Measurements from ENCODE around the gene SLC18A2.
A peak's percentile ranks its signal among the peaks of the same experiment; 100 is the strongest.
"Not testable (repeated sequence)": the region's sequence is repeated elsewhere in the genome, so short reads cannot be mapped to it uniquely, and the experiment has no call there.

Gene SLC18A2

DNA sequence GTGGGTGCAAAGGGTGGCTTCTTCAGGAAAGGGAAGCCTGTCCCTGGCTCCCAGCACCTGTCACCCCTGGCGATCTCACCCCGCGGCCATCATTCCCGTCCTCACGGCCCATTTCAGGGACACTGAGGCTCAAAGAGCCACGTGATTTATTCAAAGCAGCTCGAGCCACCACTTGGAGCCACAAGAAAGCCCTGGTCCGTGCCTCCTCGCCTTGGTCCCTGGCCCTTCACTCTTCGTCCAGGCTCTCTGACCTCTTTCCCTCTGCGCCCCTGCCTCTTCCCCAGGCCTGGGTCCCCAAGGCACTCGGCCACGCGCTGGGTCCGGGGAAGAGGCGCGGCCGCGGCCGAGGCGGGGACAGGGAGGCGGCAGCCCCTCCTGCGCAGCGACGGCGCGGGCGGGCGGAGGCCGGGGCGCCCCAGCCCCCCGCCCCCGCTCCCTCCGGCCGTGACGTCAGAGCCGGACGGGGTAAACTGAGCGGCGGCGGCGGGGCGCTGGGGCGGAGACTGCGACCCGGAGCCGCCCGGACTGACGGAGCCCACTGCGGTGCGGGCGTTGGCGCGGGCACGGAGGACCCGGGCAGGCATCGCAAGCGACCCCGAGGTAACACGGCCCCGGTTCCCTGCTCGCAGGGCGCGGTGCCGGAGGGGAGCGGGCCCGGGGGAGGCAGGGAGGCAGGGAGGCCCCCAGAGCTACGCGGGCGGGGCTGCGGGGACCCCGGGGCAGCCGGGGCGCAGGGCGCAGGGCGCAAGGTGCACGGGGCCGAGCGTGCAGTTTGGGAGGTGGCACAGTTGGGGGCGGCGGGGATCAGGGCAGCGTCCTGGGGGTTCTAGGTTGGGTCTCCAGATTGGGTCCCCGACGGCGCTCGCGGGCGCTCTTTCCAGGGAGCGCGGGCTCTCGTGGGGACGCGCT is at the start of gene SLC18A2:
Gene SLC18A2 (plus strand): TSS at position 494 of the 909 bp plus-strand sequence. CDS start 580 bp downstream, outside the sequence.
- DNase-seq (ENCODE audit: low spot score), result no peak

GRCh38 chr10:117197189-117197588 is 43.7 kb upstream of the SLC18A2 start, which contains the start of gene KCNK18:
Gene KCNK18, plus strand, starts transcription at chr10:117197489. Its CDS starts 0 bp downstream, at chr10:117197489.
- no peak for DNase-seq (ENCODE audit: low spot score)

DNA sequence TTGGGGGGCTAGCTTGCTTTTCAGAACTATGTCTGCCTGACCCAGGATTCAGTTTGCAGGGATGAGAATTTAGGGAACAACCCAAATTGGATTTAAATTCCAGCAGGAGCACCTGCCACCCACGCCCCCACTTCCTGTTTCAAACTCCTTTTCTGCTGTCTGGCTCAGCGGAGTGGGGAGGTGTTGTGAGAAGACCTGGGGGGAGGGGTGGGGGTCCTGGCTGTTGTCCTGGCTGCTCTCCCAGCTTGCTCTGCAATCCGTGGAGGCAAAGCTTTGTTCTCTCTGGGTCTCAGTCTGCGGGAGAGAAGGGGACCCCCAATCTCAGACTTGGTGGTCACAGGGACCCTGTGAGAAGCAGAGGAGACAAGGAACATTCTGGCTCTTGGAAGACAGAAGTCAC is 42.8 kb upstream of the SLC18A2 start:
- DNase-seq (ENCODE audit: low spot score), result no peak

- no peak for DNase-seq (ENCODE audit: low spot score)
Measured at GRCh38 chr10:117201826-117202225, 39.1 kb upstream of the SLC18A2 start.

DNA sequence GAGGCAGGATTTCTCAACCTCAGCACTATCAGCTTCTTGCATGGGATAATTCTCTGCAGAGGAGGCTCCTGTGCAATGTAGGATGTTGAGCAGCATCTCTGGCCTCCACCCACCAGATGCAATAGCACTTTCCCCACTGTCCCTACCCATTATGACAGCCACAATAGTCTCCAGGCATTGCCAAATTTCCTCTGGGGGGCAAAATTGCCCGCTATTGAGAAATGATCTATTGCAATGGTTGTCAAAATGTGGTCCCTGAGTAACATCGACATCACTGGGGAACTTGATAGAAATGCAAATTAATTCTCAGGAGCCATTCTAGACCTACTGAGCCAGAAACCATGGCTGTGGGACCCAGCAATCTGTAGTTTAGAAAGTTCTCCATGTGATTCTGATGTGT is 36.6 kb upstream of the SLC18A2 start:
- no peak for DNase-seq (ENCODE audit: low spot score)

DNA sequence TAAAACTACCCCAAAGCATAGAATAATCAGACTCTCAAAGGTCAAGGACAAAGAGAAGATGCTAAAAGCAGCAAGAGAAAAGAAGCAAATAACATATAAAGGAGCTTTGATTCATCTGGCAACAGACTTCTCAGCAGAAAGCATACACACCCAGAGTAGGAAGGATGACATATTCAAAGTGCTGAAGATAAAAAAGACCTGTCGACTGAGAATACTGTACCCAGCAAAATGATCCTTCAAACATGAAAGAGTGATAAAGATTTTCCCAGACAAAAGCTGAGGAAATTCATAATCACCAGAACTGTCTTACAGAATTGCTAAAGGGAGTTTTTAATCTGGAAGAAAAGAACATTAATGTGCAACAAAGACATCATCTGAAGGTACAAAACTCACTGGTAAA is 28.7 kb upstream of the SLC18A2 start:
- no peak for DNase-seq (ENCODE audit: low spot score)

GRCh38 chr10:117214401-117214800 is 26.5 kb upstream of the SLC18A2 start:
- peak; percentile 19 for DNase-seq (ENCODE audit: low spot score)

DNA sequence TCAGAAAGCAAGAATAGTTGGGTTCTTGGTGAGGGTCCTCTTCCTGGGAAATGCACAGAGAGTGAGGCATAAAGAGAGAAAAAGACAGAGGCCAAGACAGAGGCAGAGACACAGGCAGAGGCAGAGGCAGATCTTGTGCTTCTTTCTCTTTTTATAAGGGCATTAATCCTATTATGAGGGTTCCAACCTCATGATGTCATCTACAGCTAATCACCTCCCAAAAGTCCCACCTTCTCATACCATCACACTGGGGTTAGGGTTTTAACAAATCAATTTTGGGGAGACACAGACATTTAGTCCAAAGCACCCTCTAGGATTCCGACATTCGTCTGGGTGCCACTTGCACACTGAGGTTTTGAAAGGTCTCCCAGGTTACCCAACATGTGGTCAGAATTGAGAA is 25.8 kb upstream of the SLC18A2 start:
- DNase-seq (ENCODE audit: low spot score), result no peak

DNA sequence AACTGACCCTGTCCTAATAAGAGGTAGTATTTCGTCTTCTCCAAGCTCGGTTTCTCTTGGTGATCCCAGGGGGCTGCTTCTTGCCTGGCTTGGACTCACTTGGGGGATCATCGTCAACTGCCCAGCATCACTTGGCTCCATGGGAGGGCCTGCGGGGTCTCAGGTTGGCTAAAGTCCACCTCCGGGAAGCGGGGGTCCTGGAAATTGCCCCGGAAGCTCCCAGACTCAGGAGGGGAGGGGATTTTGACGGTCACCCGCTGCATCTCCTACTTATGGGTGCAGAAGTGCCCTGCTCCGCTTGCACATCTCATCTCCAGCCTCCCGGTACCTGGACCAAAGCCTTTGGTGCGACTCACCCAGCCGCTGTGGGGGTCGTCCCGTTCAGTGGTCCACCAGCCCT is 24.9 kb upstream of the SLC18A2 start:
- DNase-seq (ENCODE audit: low spot score), result no peak

DNA sequence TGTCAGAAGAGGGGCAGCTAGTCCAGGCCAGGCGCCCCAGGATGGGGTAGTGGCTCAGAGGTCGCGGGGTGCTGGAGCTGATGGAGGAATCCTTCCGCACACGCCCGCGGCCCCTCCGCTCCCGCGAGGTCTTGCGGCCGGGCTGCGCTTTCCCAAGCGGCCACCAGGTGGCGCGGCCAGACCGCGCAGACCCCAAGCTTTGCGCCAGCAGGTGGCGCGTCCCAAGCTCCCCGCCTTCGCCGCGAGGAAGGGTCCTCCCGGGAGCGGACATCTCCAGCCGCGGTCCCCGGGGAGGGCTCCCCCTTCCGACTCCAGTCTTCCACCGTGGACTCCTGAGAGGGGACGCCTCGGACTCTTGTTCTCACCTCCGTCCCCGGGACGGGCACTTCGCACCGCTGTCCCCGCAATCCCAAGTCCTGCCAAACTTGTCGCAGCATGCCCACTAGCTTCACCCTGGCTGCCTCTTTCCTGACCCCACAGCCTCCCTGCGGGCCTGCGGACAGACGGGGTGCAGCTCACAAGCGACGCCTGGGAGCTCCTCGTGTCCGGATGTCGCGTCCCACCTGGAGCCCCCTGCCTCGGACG is 24.2 kb upstream of the SLC18A2 start:
- DNase-seq (ENCODE audit: low spot score), result peak; percentile 63

DNA sequence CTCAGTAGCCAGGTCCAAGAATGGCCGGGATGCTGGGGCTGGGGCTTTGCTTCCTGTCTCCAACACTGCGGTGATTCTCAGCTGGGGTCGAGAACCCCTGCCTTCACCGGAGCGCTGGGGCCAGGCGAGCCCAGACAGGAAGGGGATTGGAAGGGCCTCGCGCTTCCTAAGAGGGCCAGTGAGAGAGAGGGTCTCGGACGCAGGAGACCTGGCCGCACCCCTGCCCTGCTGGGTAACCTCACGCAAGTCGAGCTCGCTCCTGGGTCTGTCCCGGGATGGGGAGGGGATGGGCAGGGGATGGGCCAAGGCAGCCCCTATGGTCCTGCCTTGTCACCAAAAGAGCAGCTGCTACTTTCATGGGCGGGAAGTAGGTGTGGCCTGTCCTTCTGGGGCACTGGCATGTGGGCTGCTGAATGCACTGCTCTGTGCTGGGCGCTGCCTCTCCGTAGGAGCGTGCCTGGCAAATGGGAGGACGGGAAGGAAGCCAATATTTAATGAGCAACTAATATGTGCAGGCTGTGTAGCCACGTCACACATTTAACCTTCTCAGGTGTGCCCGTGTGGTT is 23.6 kb upstream of the SLC18A2 start:
- no peak for DNase-seq (ENCODE audit: low spot score)

- DNase-seq (ENCODE audit: low spot score), result no peak
Measured at GRCh38 chr10:117218654-117219053, 22.3 kb upstream of the SLC18A2 start.

- DNase-seq (ENCODE audit: low spot score), result no peak
Measured at GRCh38 chr10:117221156-117221711, 19.7 kb upstream of the SLC18A2 start.

- no peak for DNase-seq (ENCODE audit: low spot score)
Measured at GRCh38 chr10:117222552-117222951, 18.4 kb upstream of the SLC18A2 start.

DNA sequence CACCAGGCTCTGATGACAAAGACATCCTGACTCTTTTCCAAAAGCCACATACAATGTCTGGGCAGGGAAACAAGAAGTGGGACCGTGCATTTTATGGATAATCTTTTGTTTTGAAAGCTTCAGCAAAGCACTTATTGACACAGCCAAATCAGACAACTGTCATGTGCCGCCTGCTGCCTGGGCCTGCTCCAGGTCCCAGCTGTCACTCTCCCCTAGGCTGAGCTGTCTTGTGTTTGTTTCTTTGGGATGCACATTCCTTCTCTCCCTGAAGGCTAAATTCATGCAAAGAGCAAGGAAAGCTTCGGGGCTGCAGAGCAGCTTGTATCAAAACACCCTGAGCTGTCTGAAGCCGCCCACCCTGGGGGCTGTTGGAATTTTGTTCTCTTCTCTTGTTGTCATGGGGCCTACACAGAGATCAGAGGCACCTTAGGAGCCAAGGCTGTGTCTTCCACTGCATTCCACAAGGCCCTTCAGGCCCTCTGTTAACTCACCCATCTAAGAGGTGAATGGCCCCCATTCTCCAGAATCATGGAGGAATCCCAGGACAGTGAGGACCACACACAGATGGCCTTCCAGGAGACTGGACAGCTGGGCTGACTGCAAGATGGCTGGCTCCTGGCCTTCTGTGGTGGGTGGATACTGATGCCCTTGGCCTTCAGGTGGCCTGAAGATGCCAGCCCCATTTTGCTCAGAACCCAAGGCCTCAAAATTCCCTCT is 17.8 kb upstream of the SLC18A2 start:
- no peak for DNase-seq (ENCODE audit: low spot score)

GRCh38 chr10:117223693-117224430 is 17.1 kb upstream of the SLC18A2 start:
- DNase-seq (ENCODE audit: low spot score), result no peak

DNA sequence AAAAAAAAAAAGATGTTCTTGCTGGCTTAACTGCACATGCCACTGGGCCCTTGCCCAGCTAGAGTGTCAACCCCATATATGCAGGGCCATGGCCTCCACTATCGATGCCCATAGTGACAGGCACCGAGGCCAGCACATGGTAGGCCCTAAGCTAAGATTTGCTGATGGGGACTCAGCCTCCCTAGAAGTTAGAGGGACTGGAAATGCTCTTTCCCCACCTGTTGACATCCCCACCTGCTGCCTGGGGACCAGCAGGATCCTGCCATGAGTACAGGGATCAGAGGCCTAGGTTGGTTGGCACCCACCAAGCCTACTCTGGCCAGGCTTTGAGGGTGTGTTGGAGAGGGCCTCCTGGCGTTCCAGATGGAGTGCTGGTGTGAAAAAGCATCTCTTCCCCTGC is 16.0 kb upstream of the SLC18A2 start:
- no peak for DNase-seq (ENCODE audit: low spot score)

DNA sequence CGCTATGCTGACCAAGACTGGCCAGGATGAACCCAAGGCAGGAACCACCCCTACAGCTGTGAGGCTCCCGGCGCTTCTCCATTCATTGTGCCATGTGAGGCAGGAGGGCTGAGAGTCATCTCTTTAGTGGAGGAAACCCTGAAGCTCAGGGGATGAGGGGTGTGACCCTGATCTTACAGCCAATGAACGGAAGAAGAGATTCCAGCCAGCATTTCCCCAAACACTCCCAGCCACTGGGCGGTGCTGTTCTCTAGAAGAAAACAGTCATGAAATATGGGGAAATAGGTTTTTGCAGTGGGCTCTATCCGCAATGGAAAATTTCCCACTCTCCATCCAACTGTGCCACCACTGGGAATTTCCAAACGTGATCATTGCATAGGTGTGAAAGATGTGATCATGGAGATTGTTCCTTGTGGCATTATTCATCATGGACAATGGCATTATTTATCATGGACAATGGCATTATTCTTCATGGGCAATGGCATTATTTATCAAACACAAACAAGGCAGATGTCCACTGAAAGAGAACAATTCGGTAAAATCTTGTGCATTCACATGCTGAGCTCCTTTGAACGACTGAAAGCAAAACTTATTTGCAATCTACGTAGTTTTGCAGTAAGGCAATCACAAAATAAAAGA is 14.0 kb upstream of the SLC18A2 start:
- peak; percentile 11 for DNase-seq (ENCODE audit: low spot score)

DNA sequence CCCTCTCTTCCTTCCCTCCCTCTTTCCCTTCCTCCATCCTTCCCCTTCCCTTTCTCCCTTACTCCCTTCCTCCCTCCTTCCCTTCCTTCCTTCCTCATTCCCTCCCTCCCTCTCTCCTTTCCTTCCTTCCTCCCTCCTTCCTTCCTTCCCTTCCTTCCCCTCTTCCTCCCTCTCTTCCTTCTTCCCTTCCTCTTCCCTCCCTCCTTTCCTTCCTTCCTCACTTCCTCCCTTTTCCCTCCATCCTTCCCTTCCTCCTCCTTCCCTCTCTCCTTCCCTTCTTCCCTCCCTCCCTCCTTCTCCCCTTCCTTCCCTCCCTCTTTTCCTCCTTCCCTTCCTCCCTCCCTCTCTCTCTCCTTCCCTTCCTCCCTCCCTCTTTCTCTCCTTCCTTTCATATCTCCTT is 12.7 kb upstream of the SLC18A2 start:
- no peak for DNase-seq (ENCODE audit: low spot score)

DNA sequence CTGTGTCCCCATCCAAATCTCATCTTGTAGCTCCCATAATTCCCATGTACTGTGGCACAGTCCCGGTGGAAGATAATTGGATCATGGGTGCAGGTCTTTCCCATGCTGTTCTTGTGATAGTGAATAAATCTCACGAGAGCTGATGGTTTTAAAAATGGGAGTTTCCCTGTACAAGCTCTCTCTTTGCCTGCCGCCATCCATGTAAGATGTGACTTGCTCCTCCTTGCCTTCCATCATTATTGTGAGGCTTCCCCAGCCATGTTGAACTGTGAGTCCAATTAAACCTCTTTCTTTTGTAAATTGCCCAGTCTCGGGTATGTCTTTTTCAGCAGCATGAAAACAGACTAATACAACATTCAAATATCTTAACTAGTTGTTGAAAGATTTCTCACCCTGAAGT is 10.8 kb upstream of the SLC18A2 start:
- DNase-seq (ENCODE audit: low spot score), result not testable (repeated sequence)

Measured in RKO (cell line).